ENCODE measurements around the gene CINP.
"Not testable (repeated sequence)": the region's sequence is repeated elsewhere in the genome, so short reads cannot be mapped to it uniquely, and the experiment has no call there.

The CINP gene

DNA sequence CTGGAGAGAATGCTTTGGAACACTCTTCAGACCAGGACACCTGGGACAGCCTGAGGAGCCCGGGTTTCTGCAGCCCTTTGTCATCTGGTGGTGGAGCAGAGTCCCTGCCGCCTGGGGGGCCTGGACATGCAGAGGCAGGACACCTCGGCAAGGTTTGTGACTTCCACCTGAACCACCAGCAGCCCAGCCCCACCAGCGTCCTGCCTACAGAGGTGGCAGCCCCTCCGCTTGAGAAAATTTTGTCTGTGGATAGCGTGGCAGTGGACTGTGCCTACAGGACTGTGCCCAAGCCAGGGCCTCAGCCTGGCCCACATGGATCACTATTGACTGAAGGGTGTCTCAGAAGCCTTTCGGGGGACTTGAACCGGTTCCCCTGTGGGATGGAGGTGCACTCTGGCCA lies 21.1 kb downstream of the CINP start:
- DNase-seq (ENCODE audit: low spot score), result no peak
- in situ Hi-C loops (cut with MboI; ENCODE audit: low pct_unique_long_range_greater_than_20kb, low sequenced_read_pairs, unreplicated experiment), result no loop called here
- TF ChIP-seq, protein P1, sequence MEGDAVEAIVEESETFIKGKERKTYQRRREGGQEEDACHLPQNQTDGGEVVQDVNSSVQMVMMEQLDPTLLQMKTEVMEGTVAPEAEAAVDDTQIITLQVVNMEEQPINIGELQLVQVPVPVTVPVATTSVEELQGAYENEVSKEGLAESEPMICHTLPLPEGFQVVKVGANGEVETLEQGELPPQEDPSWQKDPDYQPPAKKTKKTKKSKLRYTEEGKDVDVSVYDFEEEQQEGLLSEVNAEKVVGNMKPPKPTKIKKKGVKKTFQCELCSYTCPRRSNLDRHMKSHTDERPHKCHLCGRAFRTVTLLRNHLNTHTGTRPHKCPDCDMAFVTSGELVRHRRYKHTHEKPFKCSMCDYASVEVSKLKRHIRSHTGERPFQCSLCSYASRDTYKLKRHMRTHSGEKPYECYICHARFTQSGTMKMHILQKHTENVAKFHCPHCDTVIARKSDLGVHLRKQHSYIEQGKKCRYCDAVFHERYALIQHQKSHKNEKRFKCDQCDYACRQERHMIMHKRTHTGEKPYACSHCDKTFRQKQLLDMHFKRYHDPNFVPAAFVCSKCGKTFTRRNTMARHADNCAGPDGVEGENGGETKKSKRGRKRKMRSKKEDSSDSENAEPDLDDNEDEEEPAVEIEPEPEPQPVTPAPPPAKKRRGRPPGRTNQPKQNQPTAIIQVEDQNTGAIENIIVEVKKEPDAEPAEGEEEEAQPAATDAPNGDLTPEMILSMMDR (IDR thresholded peaks at IDR 0.05; ENCODE audit: extremely low read depth, insufficient read depth, missing control alignments), result no peak

DNA sequence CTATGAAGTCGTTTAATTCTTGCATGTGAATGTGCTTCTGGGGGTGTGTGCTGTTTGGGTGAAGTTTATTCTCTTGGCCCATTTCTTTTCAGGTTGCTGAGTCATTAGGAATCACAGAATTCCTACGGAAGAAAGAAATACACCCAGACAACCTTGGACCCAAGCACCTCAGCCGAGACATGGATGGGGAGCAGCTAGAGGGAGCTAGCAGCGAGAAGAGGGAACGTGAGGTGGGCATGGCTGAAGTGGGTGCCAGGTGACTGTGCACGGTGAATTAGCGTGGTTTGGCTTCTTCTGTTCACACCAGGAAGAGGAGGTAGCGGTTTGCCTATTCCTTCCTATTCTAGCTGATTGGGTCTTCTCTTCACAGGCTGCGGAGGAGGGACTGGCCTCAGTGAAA lies 24.0 kb downstream of the CINP start:
- DNase-seq (ENCODE audit: low spot score), result no peak
- TF ChIP-seq, protein P1 (IDR thresholded peaks at IDR 0.05; ENCODE audit: extremely low read depth, insufficient read depth, missing control alignments), result no peak
- in situ Hi-C loops (cut with MboI; ENCODE audit: low pct_unique_long_range_greater_than_20kb, low sequenced_read_pairs, unreplicated experiment), result no loop called here

DNA sequence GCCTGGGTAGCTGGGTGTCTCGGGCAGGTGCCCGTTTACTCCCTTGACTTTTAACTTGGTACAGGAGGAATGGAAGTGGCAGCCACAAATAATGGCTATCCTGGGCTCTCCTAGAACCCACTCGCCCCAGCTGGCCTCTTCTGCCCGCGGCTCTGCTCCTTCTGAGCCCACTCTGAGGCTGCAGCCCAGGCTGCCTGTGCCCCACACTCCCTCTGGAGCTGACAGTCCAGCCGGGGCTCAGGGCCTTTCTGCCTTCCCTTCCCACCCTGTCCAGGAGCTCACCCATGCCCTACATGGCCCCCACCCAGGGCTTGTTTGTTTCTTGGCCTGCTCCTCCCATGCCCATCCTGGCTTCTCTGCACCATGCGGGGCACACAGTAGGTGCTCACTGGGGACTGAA lies 27.5 kb downstream of the CINP start:
- TF ChIP-seq, protein P1 (IDR thresholded peaks at IDR 0.05; ENCODE audit: extremely low read depth, insufficient read depth, missing control alignments), result no peak
- in situ Hi-C loops (cut with MboI; ENCODE audit: low pct_unique_long_range_greater_than_20kb, low sequenced_read_pairs, unreplicated experiment), result no loop called here
- DNase-seq (ENCODE audit: low spot score), result no peak

DNA sequence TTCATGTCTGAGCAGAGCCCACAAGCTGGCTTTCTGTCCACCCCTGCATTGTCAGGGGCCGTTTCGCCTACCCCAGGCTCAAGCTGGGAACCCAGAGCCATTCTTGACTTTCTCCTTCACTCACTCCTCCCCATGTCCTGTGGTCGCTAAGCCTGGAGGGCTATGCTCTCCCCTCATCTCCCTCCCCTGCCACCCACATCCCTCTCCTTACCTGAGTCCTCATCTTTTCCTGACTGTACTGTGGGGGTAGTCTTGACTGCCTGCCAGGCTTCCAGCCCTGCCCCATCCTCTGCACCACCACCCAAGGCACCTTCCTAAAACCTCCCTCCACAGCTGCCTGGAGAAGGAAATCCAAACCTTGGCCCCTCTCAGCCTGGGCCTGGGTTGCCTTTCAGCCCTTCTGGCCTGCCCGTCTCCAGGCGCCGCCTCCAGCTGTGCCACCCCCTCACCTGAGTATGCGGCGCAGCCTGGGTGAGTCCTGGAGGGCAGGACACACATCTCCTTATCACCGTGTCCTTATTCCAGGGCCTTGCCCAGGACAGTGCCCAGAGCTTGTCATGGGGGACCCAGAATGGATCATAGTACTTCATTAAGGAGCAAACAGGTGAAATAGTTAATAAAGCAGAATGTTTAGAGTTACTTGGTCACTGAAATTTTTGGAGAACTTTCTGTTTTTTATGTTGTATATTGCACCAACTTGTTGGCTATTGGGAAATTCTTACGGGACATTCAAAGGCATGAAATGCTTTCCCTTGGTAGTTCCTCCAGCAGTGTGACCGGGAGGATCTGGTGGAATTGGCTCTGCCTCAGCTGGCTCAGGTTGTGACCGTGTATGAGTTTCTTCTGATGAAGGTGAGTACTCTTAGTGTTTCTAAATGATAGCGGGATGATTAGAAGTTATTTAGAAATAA lies 28.6 kb downstream of the CINP start:
- in situ Hi-C loops (cut with MboI; ENCODE audit: low pct_unique_long_range_greater_than_20kb, low sequenced_read_pairs, unreplicated experiment), result no loop called here
- DNase-seq (ENCODE audit: low spot score), result no peak

DNA sequence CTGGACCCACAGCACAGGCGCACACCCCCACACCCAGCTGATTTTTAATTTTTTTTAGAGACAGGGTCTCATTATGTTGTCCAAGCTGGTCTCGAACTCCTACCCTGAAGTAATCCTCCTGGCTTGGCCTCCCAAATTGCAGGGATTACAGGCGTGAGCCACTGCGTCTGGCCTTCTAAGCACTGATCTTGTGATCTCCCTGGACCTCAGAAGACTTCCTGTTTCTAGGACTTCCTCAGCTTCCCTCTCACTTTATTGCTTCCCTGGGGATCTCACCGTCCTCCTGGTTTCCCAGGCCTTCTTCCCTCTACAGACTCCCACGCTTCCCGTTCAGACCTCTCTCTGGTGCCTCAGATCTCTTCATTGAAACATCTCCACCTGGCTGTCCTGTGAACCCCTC lies 29.3 kb downstream of the CINP start:
- TF ChIP-seq, protein P1 (IDR thresholded peaks at IDR 0.05; ENCODE audit: extremely low read depth, insufficient read depth, missing control alignments), result no peak
- in situ Hi-C loops (cut with MboI; ENCODE audit: low pct_unique_long_range_greater_than_20kb, low sequenced_read_pairs, unreplicated experiment), result no loop called here
- no peak for DNase-seq (ENCODE audit: low spot score)

More for the DNA sequence above, 28.6 kb downstream of the CINP start:
- TF ChIP-seq, protein P1 (IDR thresholded peaks at IDR 0.05; ENCODE audit: extremely low read depth, insufficient read depth, missing control alignments), result no peak

DNA sequence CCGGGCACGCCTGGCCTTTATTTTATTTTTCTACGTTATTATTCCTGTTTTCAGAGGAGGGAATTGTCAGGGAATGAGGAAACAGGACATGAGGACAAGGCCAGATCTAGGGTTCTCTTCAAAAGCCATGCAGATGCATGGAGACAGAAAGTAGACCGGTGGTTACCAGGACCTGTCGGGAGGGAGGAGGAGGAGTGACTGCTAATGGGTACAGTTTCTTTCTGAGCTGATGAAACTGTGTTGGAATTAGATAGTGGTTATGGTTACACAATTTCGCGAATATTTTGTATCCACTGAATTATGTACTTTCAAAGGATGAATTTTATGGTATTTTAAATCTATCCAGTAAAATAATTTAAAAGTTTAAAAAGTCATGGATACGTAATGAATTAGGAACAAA lies 31.9 kb downstream of the CINP start:
- no peak for DNase-seq (ENCODE audit: low spot score)
- TF ChIP-seq, protein P1 (IDR thresholded peaks at IDR 0.05; ENCODE audit: extremely low read depth, insufficient read depth, missing control alignments), result no peak
- in situ Hi-C loops (cut with MboI; ENCODE audit: low pct_unique_long_range_greater_than_20kb, low sequenced_read_pairs, unreplicated experiment), result no loop called here

DNA sequence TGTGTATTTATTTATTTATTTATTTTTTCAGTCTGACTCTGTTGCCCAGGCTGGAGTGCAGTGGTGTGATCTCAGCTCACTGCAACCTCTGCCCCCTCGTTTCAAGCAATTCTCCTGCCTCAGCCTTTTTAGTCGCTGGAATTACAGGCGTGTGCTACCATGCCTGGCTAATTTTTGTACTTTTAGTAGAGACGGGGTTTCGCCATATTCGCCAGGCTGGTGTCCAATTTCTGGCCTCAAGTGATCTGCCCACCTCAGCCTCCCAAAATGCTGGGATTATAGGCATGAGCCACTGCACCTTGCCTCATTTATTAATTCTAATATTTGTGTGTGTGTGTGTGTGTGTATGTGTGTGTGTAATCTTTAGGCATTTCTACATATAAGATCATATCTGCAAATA lies 33.3 kb downstream of the CINP start:
- in situ Hi-C loops (cut with MboI; ENCODE audit: low pct_unique_long_range_greater_than_20kb, low sequenced_read_pairs, unreplicated experiment); DNase-seq (ENCODE audit: low spot score): not testable (repeated sequence)
